NCI-H128 (cell line): ENCODE results near the gene THRAP3.
"Not testable (repeated sequence)": the region's sequence is repeated elsewhere in the genome, so short reads cannot be mapped to it uniquely, and the experiment has no call there.

ENCODE experiments used
- DNase-seq: peaks from one replicate; lab custom pipeline; 2025; ENCODE audit not compliant: unreplicated experiment; lab: John Stamatoyannopoulos, UW

THRAP3 gene

GRCh38 chr1:36223996-36224536, at the start of gene THRAP3:
TSS of gene THRAP3 (plus strand) at chr1:36224443. CDS start at chr1:36282564, 58,121 bp downstream.
- peak; percentile 99 for DNase-seq

GRCh38 chr1:36174713-36175112, 49.5 kb upstream of the THRAP3 start:
- no peak for DNase-seq

- peak; percentile 32 for DNase-seq
Measured at GRCh38 chr1:36175137-36176095, 48.8 kb upstream of the THRAP3 start.

- no peak for DNase-seq
Measured at GRCh38 chr1:36176106-36176949, 47.9 kb upstream of the THRAP3 start.

- DNase-seq, result no peak
Measured at GRCh38 chr1:36177589-36178431, 46.4 kb upstream of the THRAP3 start.

- DNase-seq, result no peak
Measured at GRCh38 chr1:36178471-36179219, 45.6 kb upstream of the THRAP3 start.

GRCh38 chr1:36179220-36179600, 45.0 kb upstream of the THRAP3 start:
- no peak for DNase-seq

- no peak for DNase-seq
Measured at GRCh38 chr1:36182734-36183133, 41.5 kb upstream of the THRAP3 start.

- DNase-seq, result no peak
Measured at GRCh38 chr1:36183309-36183856, 40.9 kb upstream of the THRAP3 start.

- peak; percentile 79 for DNase-seq
Measured at GRCh38 chr1:36187800-36188593, 36.2 kb upstream of the THRAP3 start.

- DNase-seq, result not testable (repeated sequence)
Measured at GRCh38 chr1:36196805-36197204, 27.4 kb upstream of the THRAP3 start.

GRCh38 chr1:36198641-36199040, 25.6 kb upstream of the THRAP3 start:
- DNase-seq, result no peak

- no peak for DNase-seq
Measured at GRCh38 chr1:36199934-36200741, 24.1 kb upstream of the THRAP3 start.

GRCh38 chr1:36203027-36203553, 21.2 kb upstream of the THRAP3 start:
- DNase-seq, result no peak

- no peak for DNase-seq
Measured at GRCh38 chr1:36203554-36204346, 20.5 kb upstream of the THRAP3 start.

- DNase-seq, result no peak
Measured at GRCh38 chr1:36204347-36204909, 19.8 kb upstream of the THRAP3 start.
